Rectal smooth muscle tissue (tissue), 1 donor: ENCODE measurements around the gene GFI1.

Experiments used
- H3K27ac ChIP-seq: one replicate; pipeline ENCODE4 v1.7.0; 2013; ENCODE audit warnings: low read depth, low read length, inconsistent platforms
- H3K27me3 ChIP-seq: one replicate; pipeline ENCODE4 v1.7.0; 2013; ENCODE audit warnings: low read length; ENCODE audit not compliant: control insufficient read depth, insufficient read depth
- H3K36me3 ChIP-seq: one replicate; pipeline ENCODE4 v1.7.0; 2013; ENCODE audit warnings: low read length; ENCODE audit not compliant: control insufficient read depth, insufficient read depth
- H3K4me1 ChIP-seq: one replicate; pipeline ENCODE4 v1.7.0; 2013; ENCODE audit warnings: low read length; ENCODE audit not compliant: control insufficient read depth, insufficient read depth
- H3K4me3 ChIP-seq: one replicate; pipeline ENCODE4 v1.7.0; 2013; ENCODE audit warnings: low read length
- H3K9ac ChIP-seq: one replicate; pipeline ENCODE4 v1.7.0; 2013; ENCODE audit warnings: low read length

The GFI1 gene

DNA sequence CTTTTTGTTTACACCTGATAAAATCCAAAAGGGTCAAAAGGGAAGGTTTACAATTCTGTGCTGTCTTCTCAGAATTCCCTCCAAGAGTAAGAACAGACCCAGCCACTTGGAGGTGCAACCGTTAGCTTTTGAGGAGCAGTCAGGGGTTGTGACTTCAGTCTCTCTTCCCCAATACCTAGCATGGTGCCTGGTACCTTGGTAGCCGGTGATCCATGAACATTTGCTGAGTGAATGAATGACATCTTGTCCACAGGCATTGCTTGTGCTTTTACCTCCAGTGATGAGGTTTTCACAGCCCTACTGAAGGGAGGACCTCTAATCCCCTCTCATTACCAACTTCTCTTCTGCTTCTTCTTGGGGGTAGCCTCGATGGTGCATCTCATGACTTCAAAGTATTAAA is 11.7 kb downstream of the GFI1 start:
- Histone ChIP-seq H3K27ac (no peak overlapping the region), H3K27me3 (peaks cover 1% of the 10 kb centered on the region), H3K4me3 (no peak overlapping the region), H3K9ac (no peak overlapping the region), H3K36me3 (no peaks in the 10 kb centered on the region), H3K4me1 (no peaks in the 10 kb centered on the region)

DNA sequence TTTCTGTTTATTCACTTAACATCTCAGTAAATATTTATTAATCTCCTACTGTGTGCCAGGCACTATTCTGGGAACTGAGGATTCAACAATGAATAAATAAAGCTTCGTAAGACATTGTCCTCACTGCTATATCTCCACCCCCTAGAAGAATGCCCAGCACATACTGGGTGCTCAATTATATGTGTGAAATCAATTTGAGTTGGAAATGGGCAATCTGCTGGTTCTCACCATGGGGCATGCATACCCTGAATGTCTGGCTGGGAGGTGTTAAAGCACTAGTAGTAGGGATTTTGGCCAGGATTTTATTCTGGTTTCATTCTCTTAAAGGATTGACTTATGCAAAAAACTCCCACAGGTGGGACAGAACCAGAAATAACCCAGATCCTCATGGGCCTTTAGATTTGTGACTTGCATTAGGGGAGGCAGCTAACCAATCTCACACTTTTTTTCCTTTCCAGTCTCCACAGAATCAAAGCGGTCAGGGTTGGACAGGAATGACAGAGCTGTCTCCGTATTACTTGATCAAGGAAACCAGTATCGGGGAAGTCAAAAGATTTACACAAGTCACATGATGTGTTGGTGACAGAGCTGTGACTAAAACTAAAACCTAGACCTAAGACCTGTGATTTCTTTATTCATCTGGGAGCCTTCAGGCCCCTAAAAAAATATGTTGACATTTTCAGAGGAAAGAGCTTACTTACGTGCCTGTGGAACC is 12.8 kb downstream of the GFI1 start:
- Histone ChIP-seq H3K36me3 (no peaks in the 10 kb centered on the region), H3K9ac (no peak overlapping the region), H3K27me3 (no peaks in the 10 kb centered on the region), H3K4me1 (no peaks in the 10 kb centered on the region), H3K4me3 (no peak overlapping the region), H3K27ac (no peak overlapping the region)

DNA sequence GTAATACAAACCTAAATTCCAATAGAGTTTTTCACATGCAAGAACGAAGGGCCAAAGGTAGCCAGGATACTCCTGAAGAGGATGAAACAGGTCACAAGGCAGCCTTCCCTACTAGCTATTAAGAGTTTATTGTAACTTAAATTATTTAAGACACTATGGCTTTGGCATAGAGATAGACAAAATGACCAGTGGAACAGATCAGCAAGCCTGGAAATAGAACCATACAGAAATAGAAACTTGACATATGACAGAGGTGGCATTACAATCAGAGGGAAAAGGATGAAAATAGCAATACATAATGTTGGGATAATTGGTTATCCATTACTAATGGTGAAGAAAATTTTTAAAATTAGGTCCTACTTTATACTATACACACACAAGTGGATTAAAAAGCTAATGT is 16.5 kb downstream of the GFI1 start:
- H3K4me3 ChIP-seq: no peak overlapping the region
- no peaks in the 10 kb centered on the region for H3K4me1 ChIP-seq
- H3K27ac ChIP-seq: no peak overlapping the region
- H3K9ac ChIP-seq: no peak overlapping the region
- H3K36me3 ChIP-seq: no peaks in the 10 kb centered on the region
- H3K27me3 ChIP-seq: no peaks in the 10 kb centered on the region

DNA sequence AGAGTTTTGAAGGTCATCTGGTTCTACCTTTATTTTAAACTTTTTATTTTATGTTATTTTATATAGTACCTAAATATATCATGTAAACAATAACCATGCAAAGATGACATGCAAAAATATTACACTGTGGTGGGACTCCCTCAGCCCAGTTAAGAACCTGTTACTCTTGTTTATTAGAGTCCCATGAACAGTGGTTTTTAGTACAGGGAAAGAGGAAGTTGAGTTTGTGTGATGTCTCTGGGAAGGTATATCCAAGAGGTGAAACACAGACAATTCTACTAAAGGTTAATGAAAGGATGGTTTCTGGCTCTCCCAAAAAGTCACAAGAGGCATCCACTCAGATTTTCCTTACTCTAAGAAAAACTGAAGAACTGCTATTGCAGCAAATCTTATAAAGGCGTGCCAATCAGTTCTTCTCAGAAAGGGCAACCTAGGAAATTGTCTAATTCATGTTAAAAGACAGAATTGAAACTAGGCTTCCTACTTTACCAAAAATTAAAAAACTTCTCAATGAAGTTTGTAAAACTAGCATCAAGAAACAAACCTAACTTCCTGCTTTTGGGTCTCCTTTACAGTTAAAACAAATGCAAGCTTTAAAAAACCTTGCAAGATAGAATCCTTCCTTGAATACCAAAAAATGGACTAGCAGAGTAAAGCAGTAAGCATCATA is 19.9 kb downstream of the GFI1 start:
- no peak overlapping the region for H3K9ac ChIP-seq
- H3K27me3 ChIP-seq: no peaks in the 10 kb centered on the region
- H3K4me1 ChIP-seq: no peaks in the 10 kb centered on the region
- no peak overlapping the region for H3K4me3 ChIP-seq
- no peak overlapping the region for H3K27ac ChIP-seq
- H3K36me3 ChIP-seq: no peaks in the 10 kb centered on the region

DNA sequence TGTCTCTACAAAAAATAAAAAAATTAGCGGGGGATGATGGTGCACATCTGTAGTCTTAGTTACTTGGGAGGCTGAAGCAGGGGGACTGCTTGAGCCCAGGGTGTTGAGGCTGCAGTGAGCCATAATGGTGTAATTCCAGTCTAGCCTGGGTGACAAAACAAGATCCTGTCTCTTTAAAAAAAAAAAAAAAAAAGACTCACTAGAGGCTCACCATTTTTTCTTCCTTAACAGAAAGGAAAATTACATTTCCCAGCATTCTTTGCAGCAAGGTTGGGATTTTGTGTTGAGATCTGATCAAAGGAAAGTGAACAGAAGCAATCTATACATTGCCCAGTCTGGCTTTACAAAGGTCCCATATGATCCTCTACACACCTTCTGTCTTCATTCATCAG is 21.5 kb downstream of the GFI1 start:
- no peaks in the 10 kb centered on the region for H3K4me1 ChIP-seq

DNA sequence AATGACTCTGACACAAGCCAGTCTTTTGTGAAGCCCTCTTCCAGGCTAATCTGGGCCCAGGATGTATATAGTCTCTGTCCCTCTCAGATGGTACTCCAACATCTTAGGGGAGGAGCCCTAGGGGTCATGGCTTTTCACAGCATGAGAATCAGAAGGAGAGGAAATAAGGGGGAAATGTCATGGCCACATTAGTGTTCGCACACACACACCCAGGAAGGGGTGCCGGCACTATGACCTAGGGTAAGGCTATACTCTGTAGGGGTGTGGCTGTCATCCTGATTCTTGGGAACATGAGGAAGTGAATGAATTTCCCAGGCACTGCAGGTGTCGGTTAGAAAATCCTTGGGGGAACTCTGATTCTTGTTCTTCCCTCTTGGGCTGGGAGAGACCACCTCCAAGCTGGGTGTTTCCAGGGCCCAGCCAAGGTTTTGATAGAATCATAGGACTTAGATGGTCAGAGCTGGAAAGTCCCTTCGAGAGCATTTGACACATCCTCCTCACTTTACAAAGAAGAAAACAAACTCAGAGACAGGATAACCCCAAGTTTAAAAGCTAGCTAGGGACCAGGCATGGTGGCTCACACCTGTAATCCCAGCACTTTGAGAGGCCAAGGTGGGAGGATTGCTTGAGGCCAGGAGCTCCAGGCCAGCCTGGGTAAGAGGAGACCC is 22.0 kb downstream of the GFI1 start:
- Histone ChIP-seq H3K27ac (no peak overlapping the region), H3K9ac (no peak overlapping the region), H3K36me3 (no peaks in the 10 kb centered on the region), H3K4me3 (no peak overlapping the region), H3K27me3 (no peaks in the 10 kb centered on the region), H3K4me1 (no peaks in the 10 kb centered on the region)

More for the DNA sequence above, 21.5 kb downstream of the GFI1 start:
- Histone ChIP-seq H3K4me3 (no peak overlapping the region), H3K9ac (no peak overlapping the region), H3K36me3 (no peaks in the 10 kb centered on the region), H3K27me3 (no peaks in the 10 kb centered on the region), H3K27ac (no peak overlapping the region)

DNA sequence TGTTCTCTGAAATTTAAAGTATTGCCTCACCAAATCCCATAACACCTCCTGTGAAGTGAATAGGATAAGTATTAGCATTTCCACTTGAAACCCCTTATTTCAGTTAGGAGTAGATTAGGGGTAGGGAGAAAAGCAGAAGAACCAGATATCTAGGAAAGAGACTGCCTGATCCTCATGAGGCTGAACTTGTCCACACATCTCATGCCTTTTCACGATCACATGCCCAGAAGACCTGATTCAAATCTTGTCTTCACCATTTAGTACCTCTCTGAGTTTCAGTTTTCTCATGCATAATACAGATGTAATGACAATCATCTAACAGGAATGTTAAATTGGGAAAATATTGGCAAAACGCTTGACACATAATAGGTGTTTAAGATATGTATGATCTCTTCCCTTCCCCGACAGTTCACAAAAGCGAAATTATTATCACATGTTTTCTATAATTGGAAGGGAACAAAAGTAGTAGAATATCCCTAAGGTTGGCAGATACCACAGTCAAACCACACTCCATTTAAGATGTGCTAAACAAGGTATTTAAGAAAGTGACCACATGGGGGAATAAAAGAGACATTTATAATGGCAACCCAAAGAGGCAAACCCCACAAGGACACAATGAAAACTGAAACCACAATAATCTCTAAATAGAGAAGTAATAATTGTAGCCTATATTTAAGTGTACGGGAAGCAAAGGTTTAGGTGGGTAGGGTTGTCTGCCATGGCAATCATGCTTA is 25.2 kb downstream of the GFI1 start:
- Histone ChIP-seq H3K36me3 (no peaks in the 10 kb centered on the region), H3K27ac (no peak overlapping the region), H3K9ac (no peak overlapping the region), H3K4me3 (no peak overlapping the region), H3K27me3 (no peaks in the 10 kb centered on the region), H3K4me1 (no peaks in the 10 kb centered on the region)

DNA sequence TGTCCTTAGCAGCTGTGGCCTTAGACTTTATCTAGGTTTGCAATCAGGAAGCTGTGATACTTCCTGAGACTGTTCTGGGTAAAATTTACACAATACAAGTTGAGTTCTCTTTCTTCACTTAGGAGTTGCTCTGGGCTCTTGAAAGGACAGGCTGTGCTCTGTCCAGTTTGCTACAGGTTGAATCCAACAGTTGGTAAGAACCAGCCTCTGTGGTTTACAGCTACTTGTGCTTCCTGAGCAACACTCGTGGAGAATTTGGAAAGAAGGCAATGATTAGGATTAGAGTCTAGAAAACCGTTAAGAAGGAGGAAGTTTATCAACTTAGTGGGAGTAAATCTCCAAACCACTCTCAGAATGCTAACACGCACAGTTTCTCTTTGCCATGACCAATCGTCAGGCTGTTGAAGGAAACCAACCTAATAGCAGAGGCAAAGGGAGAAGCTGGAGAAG is 26.8 kb downstream of the GFI1 start:
- no peak overlapping the region for H3K27ac ChIP-seq
- H3K36me3 ChIP-seq: no peaks in the 10 kb centered on the region
- no peak overlapping the region for H3K4me3 ChIP-seq
- no peaks in the 10 kb centered on the region for H3K27me3 ChIP-seq
- H3K9ac ChIP-seq: no peak overlapping the region
- no peaks in the 10 kb centered on the region for H3K4me1 ChIP-seq

DNA sequence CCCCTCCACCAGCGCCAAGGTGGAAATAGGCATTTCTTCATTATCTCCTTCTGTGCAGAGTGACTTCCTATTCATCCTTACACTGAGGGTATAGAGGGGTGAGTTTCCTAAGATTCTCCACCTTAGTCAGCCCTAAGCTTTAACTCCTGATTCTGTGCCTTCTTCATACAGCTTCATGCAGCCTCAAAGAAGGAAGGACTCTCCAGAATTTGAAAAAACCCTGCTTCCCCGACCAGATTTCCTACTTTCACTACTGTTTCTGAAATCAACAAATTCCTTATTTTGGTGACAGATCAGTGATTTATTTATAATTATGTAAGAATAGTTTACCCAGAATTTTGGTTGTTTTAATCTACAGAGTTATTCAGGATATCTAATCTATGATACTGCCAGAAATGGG is 28.6 kb downstream of the GFI1 start:
- H3K4me3 ChIP-seq: no peak overlapping the region

DNA sequence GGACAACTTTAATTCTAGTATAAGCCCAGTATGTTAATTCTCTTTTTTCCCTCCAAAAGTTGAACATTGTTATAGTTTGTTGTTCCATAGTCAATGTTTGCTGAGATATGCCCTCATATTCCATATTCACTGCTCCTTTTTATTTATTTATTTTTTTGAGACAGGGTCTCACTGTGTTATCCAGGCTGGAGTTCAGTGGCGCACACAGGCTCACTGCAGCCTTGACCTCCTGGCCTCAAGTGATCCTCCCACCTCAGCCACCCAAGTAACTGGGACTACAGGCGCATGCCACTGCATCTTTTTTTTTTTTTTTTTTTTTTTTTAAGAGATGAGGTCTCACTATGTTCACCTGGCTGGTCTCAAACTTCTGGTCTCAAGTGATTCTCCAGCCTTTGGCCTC is 38.7 kb downstream of the GFI1 start:
- no peak overlapping the region for H3K27ac ChIP-seq
- no peak overlapping the region for H3K4me3 ChIP-seq
- H3K36me3 ChIP-seq: no peaks in the 10 kb centered on the region

More for the DNA sequence above, 28.6 kb downstream of the GFI1 start:
- Histone ChIP-seq H3K9ac (no peak overlapping the region), H3K4me1 (no peaks in the 10 kb centered on the region), H3K36me3 (no peaks in the 10 kb centered on the region), H3K27ac (no peak overlapping the region), H3K27me3 (no peaks in the 10 kb centered on the region)

DNA sequence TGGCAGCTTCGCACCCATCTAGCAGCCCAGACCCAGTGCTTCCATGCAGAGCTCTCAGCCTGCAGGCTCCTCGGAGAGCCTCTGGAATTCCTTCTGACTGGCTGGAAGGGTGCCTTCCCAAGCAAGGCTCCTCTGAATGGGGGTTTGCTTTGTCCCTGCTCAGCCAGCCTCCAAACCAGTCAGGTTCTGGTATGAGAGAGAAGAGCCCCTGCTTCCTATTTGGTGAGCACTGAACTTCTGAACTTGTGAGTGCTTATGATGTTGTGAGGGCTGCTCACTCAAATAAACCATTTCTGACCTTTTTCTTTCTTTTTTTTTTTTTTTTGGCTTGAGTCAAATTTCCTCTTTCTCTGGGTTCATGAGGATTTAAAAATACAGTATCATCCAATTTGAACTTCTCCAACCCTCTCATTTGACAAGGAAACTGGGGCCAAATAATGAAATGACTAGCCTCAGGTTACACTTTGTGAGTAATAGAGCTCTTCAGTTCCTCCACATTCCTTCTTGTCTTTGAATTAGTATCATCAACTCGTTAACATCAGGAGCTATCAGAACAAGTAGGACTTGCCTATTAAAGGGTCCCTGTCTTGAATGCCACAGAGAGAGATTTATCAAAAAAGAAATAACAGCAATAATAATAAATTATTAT is 39.6 kb downstream of the GFI1 start:
- H3K27me3 ChIP-seq: no peaks in the 10 kb centered on the region
- H3K36me3 ChIP-seq: no peaks in the 10 kb centered on the region
- no peak overlapping the region for H3K4me3 ChIP-seq
- no peak overlapping the region for H3K9ac ChIP-seq
- H3K4me1 ChIP-seq: no peaks in the 10 kb centered on the region
- no peak overlapping the region for H3K27ac ChIP-seq

More for the DNA sequence above, 38.7 kb downstream of the GFI1 start:
- Histone ChIP-seq H3K9ac (no peak overlapping the region), H3K27me3 (no peaks in the 10 kb centered on the region), H3K4me1 (no peaks in the 10 kb centered on the region)

DNA sequence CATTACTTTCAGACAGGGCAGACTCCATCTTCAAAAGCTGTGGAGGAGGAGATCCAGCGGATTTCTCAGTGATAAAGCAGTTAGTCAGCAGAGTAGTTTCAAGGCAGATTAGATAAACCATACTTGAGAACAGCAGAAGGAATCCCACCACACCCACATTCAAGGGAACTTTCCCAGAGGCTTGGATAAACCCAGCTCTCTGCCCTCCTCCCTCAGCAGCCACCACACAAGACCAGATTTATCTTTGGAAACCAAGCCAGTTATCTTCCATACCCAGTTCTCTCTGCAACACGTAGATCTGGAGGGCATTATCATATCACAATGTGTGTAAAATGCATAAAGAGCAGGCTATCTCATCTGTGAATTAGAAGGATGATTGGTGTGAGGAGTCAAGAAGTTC is 40.2 kb downstream of the GFI1 start:
- H3K9ac ChIP-seq: no peak overlapping the region
- no peaks in the 10 kb centered on the region for H3K27me3 ChIP-seq
- H3K4me3 ChIP-seq: no peak overlapping the region

More for the DNA sequence above, 40.2 kb downstream of the GFI1 start:
- Histone ChIP-seq H3K36me3 (no peaks in the 10 kb centered on the region), H3K27ac (no peak overlapping the region), H3K4me1 (no peaks in the 10 kb centered on the region)
